ENCODE measurements around the gene CELSR1. TPM values are rescaled to one million over a fixed set of nuclear protein-coding genes. Genes with fewer than 3 reads are reported as not detected.
A peak's percentile ranks its signal among the peaks of the same experiment; 100 is the strongest.

The CELSR1 gene
- total and polyA plus RNA-seq, 9 donors, result 1.8 to 6.9 (median 3.4) TPM

DNA sequence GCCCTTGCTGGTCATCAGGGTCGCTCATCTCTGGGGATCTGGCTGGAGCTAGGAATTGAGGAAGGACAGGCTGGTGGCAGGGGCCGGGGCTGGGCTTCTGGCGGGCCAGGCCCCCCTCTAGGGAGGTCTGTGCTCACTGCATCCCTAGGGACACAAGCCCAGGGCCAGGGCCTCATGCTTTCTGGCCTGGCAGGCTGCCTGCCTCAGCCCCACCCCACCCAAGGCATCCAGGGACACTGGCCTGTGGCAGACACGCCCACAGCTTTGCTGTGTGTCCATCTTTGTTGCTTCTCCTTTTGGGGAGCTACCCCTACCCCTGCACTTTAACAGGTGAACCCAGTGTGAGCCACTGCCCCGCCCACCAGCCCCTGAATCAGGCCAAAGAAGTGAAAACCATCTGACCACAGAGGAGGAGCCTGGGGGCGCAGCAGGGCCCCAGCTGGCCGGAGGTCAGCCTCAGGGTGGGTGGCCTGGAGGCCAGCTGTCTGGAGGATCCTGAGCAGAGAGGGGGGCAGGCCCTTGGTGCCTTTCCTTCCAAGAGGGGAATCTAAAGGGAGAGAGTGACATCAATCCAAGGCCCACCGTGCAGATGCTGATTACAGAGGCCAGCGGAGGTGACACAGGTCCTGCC is 26.8 kb upstream of the CELSR1 start:
- WGBS (ENCODE audit: insufficient coverage), result 50% methylated on average over 8 of the region's 9 CpGs
- DNase-seq, result peak; percentile 40
- Histone ChIP-seq H3K36me3 (ENCODE audit: control insufficient read depth, insufficient read depth, low read length) (no peaks in the 10 kb centered on the region), H3K4me3 (ENCODE audit: low read length) (no peak overlapping the region), H3K9me3 (replicated peaks; ENCODE audit: control insufficient read depth, low read depth, low read length) (no peaks in the 10 kb centered on the region), H3K27ac (ENCODE audit: low read length) (no peak overlapping the region), H3K27me3 (ENCODE audit: control insufficient read depth, insufficient read depth, low read length) (no peaks in the 10 kb centered on the region), H3K4me1 (ENCODE audit: control insufficient read depth, insufficient read depth, low read length) (peaks cover 19% of the 10 kb centered on the region)

DNA sequence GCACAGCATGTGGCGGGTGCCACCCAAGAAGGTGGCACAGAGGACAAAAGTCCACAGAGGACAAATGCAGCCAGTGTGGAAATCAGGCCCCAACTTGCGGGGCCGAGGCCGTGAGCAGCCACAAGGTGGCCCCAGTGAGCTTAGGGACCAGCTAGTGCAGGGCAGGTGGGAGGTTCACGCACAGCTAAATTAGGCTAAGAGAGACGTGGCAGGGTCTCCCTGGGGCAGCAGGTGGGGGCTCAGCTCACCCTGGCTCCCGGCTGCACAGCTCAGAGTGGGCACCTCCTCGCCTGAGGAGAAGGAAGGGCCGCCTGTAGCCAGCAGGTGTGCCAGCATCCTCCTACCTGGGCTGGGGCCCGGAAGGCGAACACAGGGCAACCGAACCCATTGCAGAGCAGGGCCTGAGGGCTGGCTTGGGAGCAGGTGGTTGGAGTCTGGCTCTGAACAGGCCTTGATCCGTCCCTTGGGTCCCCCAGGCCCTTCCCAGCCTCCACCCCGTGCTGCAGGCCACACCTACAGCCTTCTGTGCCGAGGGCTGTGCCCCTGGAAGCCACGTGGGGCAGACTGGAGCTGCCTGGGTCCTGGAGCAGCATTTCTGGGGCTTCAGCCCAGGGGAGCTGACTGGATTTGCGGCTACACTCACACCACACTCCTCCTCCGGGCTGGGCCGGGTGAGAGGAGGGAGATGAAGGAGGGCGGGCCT is 26.1 kb upstream of the CELSR1 start:
- Histone ChIP-seq H3K9me3 (replicated peaks; ENCODE audit: control insufficient read depth, low read depth, low read length) (no peaks in the 10 kb centered on the region), H3K36me3 (ENCODE audit: control insufficient read depth, insufficient read depth, low read length) (no peaks in the 10 kb centered on the region), H3K4me3 (ENCODE audit: low read length) (no peak overlapping the region), H3K27me3 (ENCODE audit: control insufficient read depth, insufficient read depth, low read length) (no peaks in the 10 kb centered on the region), H3K27ac (ENCODE audit: low read length) (no peak overlapping the region), H3K4me1 (ENCODE audit: control insufficient read depth, insufficient read depth, low read length) (peaks cover 19% of the 10 kb centered on the region)
- 43% methylated on average over 11 of the region's 20 CpGs for WGBS (ENCODE audit: insufficient coverage)
- peak; percentile 73 for DNase-seq

- peaks cover 22% of the 10 kb centered on the region for H3K4me1 ChIP-seq (ENCODE audit: control insufficient read depth, insufficient read depth, low read length)
- WGBS (ENCODE audit: insufficient coverage), result 62% methylated on average over 3 of the region's 5 CpGs
- DNase-seq, result no peak
Observed at GRCh38 chr22:46561435-46561905, 24.1 kb upstream of the CELSR1 start.

DNA sequence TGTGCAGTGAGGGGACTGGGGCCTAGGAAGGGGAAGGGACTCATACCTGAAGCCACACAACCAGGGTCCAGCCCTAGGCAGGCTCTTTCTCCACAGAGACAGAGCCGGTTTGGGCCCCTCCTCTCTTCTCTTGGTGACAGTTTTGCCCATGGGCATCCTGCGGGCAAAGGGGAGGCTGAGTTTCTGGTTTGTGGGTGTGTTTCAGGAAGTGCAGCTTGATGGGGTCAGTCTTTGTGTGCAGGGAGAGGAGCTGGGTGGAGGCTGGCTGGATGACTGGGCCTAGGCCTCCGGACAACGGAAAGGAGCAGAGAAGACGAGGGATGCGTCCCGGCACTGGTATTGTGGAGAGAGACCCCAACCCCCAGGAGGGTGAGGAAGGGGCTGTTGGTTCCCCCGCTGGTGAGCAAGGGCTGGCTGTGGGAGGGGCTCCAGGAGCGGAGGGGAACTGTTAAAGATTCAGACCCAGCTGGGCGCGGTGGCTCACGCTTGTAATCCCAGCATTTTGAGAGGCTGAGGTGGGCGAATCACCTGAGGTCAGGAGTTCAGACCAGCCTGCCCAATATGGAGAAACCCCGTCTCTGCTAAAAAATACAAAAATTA is 23.4 kb upstream of the CELSR1 start:
- Histone ChIP-seq H3K27me3 (ENCODE audit: control insufficient read depth, insufficient read depth, low read length) (no peaks in the 10 kb centered on the region), H3K4me3 (ENCODE audit: low read length) (no peak overlapping the region), H3K36me3 (ENCODE audit: control insufficient read depth, insufficient read depth, low read length) (no peaks in the 10 kb centered on the region), H3K4me1 (ENCODE audit: control insufficient read depth, insufficient read depth, low read length) (peaks cover 22% of the 10 kb centered on the region), H3K27ac (ENCODE audit: low read length) (no peak overlapping the region), H3K9me3 (replicated peaks; ENCODE audit: control insufficient read depth, low read depth, low read length) (peaks cover 3% of the 10 kb centered on the region)
- 73% methylated on average over 9 of the region's 14 CpGs for WGBS (ENCODE audit: insufficient coverage)
- DNase-seq, result no peak

More at GRCh38 chr22:46561435-46561905, 24.1 kb upstream of the CELSR1 start:
- no peak overlapping the region for H3K4me3 ChIP-seq (ENCODE audit: low read length)
- no peaks in the 10 kb centered on the region for H3K27me3 ChIP-seq (ENCODE audit: control insufficient read depth, insufficient read depth, low read length)
- H3K36me3 ChIP-seq (ENCODE audit: control insufficient read depth, insufficient read depth, low read length), result no peaks in the 10 kb centered on the region
- H3K9me3 ChIP-seq (replicated peaks; ENCODE audit: control insufficient read depth, low read depth, low read length), result peaks cover 3% of the 10 kb centered on the region
- no peak overlapping the region for H3K27ac ChIP-seq (ENCODE audit: low read length)

- Histone ChIP-seq H3K27me3 (ENCODE audit: control insufficient read depth, insufficient read depth, low read length) (peaks cover 6% of the 10 kb centered on the region), H3K4me3 (ENCODE audit: low read length) (no peak overlapping the region), H3K9me3 (replicated peaks; ENCODE audit: control insufficient read depth, low read depth, low read length) (peaks cover 7% of the 10 kb centered on the region), H3K36me3 (ENCODE audit: control insufficient read depth, insufficient read depth, low read length) (no peaks in the 10 kb centered on the region), H3K27ac (ENCODE audit: low read length) (no peak overlapping the region), H3K4me1 (ENCODE audit: control insufficient read depth, insufficient read depth, low read length) (peaks cover 7% of the 10 kb centered on the region)
- no peak for DNase-seq
- whole genome bisulfite sequencing (ENCODE audit: insufficient coverage), result 79% methylated on average over 8 of the region's 8 CpGs
Observed at GRCh38 chr22:46557736-46558480, 20.5 kb upstream of the CELSR1 start.

- Histone ChIP-seq H3K4me1 (ENCODE audit: control insufficient read depth, insufficient read depth, low read length) (peaks cover 3% of the 10 kb centered on the region), H3K27ac (ENCODE audit: low read length) (no peak overlapping the region), H3K4me3 (ENCODE audit: low read length) (no peak overlapping the region), H3K27me3 (ENCODE audit: control insufficient read depth, insufficient read depth, low read length) (peaks cover 6% of the 10 kb centered on the region), H3K36me3 (ENCODE audit: control insufficient read depth, insufficient read depth, low read length) (no peaks in the 10 kb centered on the region), H3K9me3 (replicated peaks; ENCODE audit: control insufficient read depth, low read depth, low read length) (peaks cover 15% of the 10 kb centered on the region)
- 100% methylated on average over 1 of the region's 3 CpGs for WGBS (ENCODE audit: insufficient coverage)
- DNase-seq, result no peak
Observed at GRCh38 chr22:46556775-46557174, 19.4 kb upstream of the CELSR1 start.

- WGBS (ENCODE audit: insufficient coverage), result 97% methylated on average over 3 of the region's 4 CpGs
- H3K4me1 ChIP-seq (ENCODE audit: control insufficient read depth, insufficient read depth, low read length), result peaks cover 13% of the 10 kb centered on the region
- no peak overlapping the region for H3K27ac ChIP-seq (ENCODE audit: low read length)
- no peak overlapping the region for H3K4me3 ChIP-seq (ENCODE audit: low read length)
- H3K27me3 ChIP-seq (ENCODE audit: control insufficient read depth, insufficient read depth, low read length), result peaks cover 6% of the 10 kb centered on the region
- no peaks in the 10 kb centered on the region for H3K36me3 ChIP-seq (ENCODE audit: control insufficient read depth, insufficient read depth, low read length)
- H3K9me3 ChIP-seq (replicated peaks; ENCODE audit: control insufficient read depth, low read depth, low read length), result peaks cover 15% of the 10 kb centered on the region
- DNase-seq, result no peak
Observed at GRCh38 chr22:46553189-46553588, 15.8 kb upstream of the CELSR1 start.

DNA sequence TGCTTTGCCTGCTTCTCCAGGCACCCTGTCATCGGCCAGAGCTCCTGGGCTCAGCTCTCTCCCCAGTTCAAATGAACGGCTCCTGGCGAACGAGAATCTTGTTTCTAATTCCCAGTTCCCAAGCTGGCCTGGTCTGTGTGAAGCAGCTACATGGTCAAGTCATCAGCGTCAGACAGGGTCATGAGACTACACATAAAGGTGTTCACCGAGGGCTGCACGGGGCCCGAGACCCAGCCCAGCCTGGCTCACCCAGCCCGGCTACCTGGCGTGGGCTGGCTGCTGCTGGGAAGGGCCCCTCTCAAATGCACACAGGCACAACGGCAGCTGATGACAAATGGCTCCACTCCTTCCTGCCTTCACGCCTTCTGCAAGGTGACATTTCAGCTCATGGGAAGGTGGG is 14.6 kb upstream of the CELSR1 start:
- Histone ChIP-seq H3K36me3 (ENCODE audit: control insufficient read depth, insufficient read depth, low read length) (no peaks in the 10 kb centered on the region), H3K9me3 (replicated peaks; ENCODE audit: control insufficient read depth, low read depth, low read length) (peaks cover 14% of the 10 kb centered on the region), H3K4me1 (ENCODE audit: control insufficient read depth, insufficient read depth, low read length) (peaks cover 21% of the 10 kb centered on the region), H3K27ac (ENCODE audit: low read length) (no peak overlapping the region), H3K4me3 (ENCODE audit: low read length) (no peak overlapping the region), H3K27me3 (ENCODE audit: control insufficient read depth, insufficient read depth, low read length) (peaks cover 6% of the 10 kb centered on the region)
- DNase-seq, result no peak
- WGBS (ENCODE audit: insufficient coverage), result 77% methylated on average over 10 of the region's 12 CpGs

- H3K36me3 ChIP-seq (ENCODE audit: control insufficient read depth, insufficient read depth, low read length), result no peaks in the 10 kb centered on the region
- peaks cover 6% of the 10 kb centered on the region for H3K27me3 ChIP-seq (ENCODE audit: control insufficient read depth, insufficient read depth, low read length)
- H3K4me3 ChIP-seq (ENCODE audit: low read length), result no peak overlapping the region
- H3K4me1 ChIP-seq (ENCODE audit: control insufficient read depth, insufficient read depth, low read length), result peaks cover 28% of the 10 kb centered on the region
- DNase-seq, result no peak
- H3K27ac ChIP-seq (ENCODE audit: low read length), result no peak overlapping the region
- H3K9me3 ChIP-seq (replicated peaks; ENCODE audit: control insufficient read depth, low read depth, low read length), result peaks cover 12% of the 10 kb centered on the region
- 78% methylated on average over 7 of the region's 9 CpGs for WGBS (ENCODE audit: insufficient coverage)
Observed at GRCh38 chr22:46551321-46551720, 13.9 kb upstream of the CELSR1 start.

Data from muscle of leg (tissue), 11 donors.